GM21423 (cell line): Measurements from ENCODE around the gene PIK3CD.
A peak's percentile ranks its signal among the peaks of the same experiment; 100 is the strongest.
"Not testable (repeated sequence)": the region's sequence is repeated elsewhere in the genome, so short reads cannot be mapped to it uniquely, and the experiment has no call there.

Experiments
- ATAC-seq: cut with Tn5 transposase; IDR thresholded peaks from one replicate; pipeline ENCODE4 v1.9.1; 2021; ENCODE audit warnings: mild to moderate bottlenecking, moderate library complexity; ENCODE audit not compliant: unreplicated experiment

Gene PIK3CD

DNA sequence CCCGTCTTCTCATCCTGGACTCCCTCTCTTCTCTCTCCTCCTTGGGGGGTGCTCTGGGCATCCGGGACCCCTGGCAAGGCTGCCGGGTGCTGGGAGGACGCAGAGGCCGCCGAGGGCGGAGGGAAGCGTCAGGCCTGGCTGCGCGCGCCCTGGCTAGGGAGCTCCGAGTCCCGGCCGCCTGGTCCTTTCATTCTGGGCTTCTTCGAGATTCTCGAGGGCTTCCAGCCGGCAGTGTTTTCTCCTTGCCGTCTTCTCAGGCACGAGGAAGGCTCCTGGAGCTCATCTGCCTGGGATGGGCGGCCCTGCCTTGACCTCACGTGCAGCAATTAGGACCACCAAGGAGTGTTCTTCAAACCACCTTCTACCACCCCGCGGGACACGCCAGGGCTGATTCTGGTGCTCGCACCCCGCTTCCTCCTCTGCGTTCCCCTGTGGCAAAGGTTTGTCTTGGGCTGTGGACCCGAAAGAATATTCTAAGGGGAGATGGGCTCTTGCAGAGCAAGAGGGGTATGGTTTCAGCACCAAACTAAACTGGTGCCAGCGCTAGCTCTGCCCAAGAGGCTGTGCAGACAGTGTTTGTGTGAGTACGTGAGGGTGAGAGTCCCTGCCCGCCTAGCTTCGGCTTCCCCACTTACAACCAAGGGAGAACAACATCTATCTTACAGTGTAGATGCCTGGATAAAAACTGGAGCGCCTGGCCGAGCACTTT lies 36.5 kb downstream of the PIK3CD start:
- no peak for ATAC-seq

GRCh38 chr1:9688599-9688998 lies 37.1 kb downstream of the PIK3CD start:
- no peak for ATAC-seq

- peak; percentile 52 for ATAC-seq
These were observed 37.6 kb downstream of the PIK3CD start for GRCh38 chr1:9689011-9689706.

GRCh38 chr1:9689971-9690381 lies 38.4 kb downstream of the PIK3CD start:
- no peak for ATAC-seq

GRCh38 chr1:9690440-9691107 lies 39.0 kb downstream of the PIK3CD start:
- ATAC-seq = no peak

GRCh38 chr1:9691108-9691445 lies 39.5 kb downstream of the PIK3CD start:
- no peak for ATAC-seq

GRCh38 chr1:9691691-9692090 lies 40.2 kb downstream of the PIK3CD start:
- no peak for ATAC-seq

DNA sequence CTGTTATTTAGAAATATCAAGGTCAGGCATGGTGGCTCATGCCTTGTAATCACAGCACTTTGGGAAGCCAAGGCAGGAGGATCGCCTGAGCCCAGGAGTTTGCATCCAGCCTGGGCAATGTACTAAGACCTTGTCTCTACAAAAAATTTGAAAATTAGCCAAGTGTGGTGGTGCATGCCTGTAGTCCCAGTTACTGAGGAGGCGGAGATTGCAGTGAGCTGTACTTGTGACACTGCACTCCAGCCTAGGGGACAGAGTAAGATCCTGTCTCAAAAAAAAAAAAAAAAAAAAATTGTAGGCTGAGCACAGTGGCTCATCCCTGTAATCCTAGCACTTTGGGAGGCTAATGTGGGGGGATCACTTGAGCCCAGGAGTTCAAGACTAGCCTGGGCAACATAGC lies 45.3 kb downstream of the PIK3CD start:
- no peak for ATAC-seq

DNA sequence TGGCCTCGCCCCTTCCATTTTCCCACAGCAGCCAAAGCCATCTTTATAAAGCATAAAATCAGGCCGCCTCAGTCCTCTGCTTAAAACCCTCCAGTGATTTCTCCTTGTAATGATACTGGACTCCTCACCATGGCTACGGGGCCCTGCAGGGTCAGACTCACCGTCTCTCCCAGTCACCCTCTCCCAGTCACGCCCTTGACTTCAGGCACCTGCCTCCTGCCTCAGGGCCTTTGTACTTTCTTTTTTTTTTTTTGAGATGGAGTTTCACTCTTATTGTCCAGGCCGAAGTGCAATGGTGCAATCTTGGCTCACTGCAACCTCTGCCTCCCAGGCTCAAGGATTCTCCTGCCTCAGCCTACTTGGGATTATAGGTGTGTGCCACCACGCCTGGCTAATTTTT lies 47.8 kb downstream of the PIK3CD start:
- no peak for ATAC-seq

DNA sequence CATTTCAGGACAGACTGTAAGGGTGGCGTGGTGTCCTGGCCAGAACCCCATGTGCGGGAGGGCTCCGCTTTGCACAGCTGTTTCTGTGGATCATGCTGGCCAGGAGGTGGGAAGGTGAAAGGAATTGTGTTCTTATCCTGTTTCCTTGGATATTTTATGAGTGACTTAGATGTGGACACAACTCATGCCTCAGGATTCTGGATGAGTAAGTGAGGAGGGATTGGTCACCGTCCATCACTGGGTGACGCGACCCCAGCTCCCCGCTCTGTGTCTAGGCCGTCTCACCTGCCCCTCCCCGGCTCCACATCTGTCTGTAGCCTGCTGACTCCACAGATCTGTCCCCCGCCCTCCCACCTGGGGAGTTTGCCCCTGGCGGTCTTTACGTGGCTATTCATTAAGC lies 48.8 kb downstream of the PIK3CD start:
- ATAC-seq = no peak

DNA sequence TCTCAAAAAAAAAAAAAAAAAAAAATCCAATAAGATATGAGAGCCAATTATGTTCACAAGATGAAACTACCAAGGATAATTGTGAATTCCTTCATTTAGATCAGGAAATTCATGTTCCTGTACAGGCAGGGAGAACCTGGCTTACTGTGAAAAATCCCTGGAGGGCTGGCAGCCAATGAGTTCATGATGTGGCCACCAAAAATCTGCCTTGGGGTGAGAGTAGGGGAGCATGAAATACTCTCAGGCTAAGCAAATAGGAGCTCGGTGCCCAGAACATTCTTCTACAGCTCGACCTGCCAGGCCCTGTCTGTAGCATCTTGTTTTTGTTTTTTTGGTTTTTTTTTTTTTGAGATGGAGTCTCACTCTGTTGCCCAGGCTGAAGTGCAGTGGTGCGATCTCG lies 50.1 kb downstream of the PIK3CD start:
- ATAC-seq = no peak

- ATAC-seq = no peak
These were observed 51.6 kb downstream of the PIK3CD start for GRCh38 chr1:9703165-9703509.

GRCh38 chr1:9703681-9704080 lies 52.1 kb downstream of the PIK3CD start:
- no peak for ATAC-seq

GRCh38 chr1:9705337-9706093 lies 54.0 kb downstream of the PIK3CD start:
- no peak for ATAC-seq

DNA sequence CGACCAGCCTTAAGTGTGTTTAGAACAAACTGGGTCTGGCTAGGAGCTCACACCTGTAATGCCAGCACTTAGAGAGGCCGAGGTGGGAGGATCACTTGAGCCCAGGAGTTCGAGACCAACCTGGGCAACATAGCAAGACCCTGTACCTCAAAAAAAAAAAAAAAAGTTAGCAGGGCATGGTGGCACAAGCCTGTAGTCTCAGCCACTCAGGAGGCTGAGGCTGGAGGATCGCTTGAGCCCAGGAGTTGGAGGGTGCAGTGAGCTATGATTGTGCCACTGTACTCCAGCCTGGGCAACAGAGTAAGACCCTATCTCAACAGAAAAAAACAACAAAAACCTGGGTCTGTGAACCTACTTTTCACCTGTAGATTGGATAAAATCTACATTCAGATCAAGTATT lies 54.6 kb downstream of the PIK3CD start:
- ATAC-seq = no peak

DNA sequence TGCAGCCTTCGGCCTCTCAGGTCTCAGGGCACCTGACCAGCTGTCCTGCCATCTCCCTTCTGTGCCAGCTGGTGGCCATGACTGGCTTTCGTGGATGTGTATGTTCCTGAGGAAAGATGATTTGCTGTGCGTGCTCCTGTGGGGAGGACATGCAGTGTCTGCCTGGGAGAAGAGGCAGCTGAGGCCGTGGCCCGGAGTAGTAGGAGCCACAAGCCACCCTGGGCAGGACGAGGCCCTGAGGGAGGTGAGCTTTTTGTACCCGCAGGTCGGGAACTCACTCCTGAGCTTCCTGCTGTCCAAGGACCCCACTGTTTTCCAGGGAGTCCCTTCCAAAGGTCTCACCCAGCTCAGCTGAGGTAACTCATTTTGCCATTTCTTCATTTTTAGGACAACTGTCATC lies 58.5 kb downstream of the PIK3CD start:
- ATAC-seq = no peak

DNA sequence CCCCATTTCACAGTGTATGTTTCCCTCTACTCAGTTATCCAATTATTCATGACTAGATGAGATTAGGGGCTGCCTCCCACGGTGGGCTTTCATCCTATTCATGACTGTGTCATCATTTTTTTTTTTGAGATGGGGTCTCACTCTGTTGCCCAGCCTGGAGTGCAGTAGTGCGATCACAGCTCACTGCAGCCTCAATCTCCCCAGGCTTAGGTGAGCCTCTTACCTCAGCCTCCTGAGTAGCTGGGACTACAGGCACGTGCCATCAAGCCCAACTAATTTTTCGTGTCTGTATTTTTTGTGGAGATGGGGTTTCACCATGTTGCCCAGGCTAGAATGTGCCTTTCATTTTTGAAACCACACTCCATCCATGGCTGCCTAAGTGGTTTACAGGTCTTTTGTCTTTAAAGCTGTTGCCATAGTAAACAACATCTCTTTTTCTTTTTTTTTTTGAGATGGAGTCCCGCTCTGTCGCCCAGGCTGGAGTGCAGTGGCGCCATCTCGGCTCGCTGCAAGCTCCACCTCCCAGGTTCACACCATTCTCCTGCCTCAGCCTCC lies 60.0 kb downstream of the PIK3CD start:
- ATAC-seq = no peak

- ATAC-seq = not testable (repeated sequence)
These were observed 61.2 kb downstream of the PIK3CD start for GRCh38 chr1:9712767-9713166.

GRCh38 chr1:9714257-9714718 lies 62.8 kb downstream of the PIK3CD start:
- no peak for ATAC-seq

DNA sequence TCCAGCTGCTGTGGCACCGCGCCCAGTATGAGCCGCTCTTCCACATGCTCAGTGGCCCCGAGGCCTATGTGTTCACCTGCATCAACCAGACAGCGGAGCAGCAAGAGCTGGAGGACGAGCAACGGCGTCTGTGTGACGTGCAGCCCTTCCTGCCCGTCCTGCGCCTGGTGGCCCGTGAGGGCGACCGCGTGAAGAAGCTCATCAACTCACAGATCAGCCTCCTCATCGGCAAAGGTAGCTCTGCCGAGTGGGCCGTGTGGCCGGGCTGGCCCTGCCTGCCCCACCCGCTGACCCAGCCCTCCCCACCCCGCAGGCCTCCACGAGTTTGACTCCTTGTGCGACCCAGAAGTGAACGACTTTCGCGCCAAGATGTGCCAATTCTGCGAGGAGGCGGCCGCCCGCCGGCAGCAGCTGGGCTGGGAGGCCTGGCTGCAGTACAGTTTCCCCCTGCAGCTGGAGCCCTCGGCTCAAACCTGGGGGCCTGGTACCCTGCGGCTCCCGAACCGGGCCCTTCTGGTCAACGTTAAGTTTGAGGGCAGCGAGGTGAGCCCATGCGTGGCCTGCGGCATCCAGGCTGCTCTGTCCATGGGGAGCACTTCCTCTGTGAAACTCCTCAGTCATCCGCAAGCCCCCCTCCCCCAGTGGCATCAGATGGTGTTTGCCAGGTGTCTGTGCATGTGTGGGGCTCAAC lies 64.2 kb downstream of the PIK3CD start:
- no peak for ATAC-seq
